PC-3 (cell line): ENCODE measurements around the gene FLNB. TPM values are rescaled to one million over a fixed set of nuclear protein-coding genes. Genes with fewer than 3 reads are reported as not detected.

Source experiments
- ATAC-seq: fragments of 200-7000 bp; cut with Tn5 transposase; 2 replicates; pipeline ENCODE4 v1.9.1; 2020; ENCODE audit warnings: mild to moderate bottlenecking, moderate library complexity
- BruUV-seq: library from RNA; stranded (reverse); fragments of 400-500 nt; replicated peaks from 2 replicates; lab custom pipeline; 2021; lab: Mats Ljungman, UMichigan
- CTCF ChIA-PET: fragments of 300-600 bp; sonication (Branson Sonifier 250); formaldehyde crosslinking; loops from one replicate; lab custom pipeline; 2022; ENCODE audit warnings: antibody characterized with exemption; lab: Charles Lee
- POLR2A ChIA-PET: fragments of 300-600 bp; sonication (Branson Sonifier 250); formaldehyde crosslinking; loops from one replicate; lab custom pipeline; 2022; ENCODE audit warnings: antibody characterized with exemption; ENCODE audit not compliant: unreplicated experiment; lab: Charles Lee
- DNase-seq: peaks from one replicate; pipeline ENCODE4 v3.0.0-alpha.2; 2015
- H2AFZ ChIP-seq: fragments of 300-600 bp; sonication (generic); 2 replicates; pipeline ENCODE4 v1.6.0; 2016; ENCODE audit warnings: antibody characterized with exemption, low read length
- H3F3A ChIP-seq: fragments of 300-600 bp; sonication (generic); one replicate; pipeline ENCODE4 v1.6.0; 2017; ENCODE audit warnings: antibody characterized with exemption, low read length, control low read depth, mild to moderate bottlenecking; ENCODE audit not compliant: unreplicated experiment
- H3K27ac ChIP-seq: fragments of 300-600 bp; sonication (generic); 2 replicates; pipeline ENCODE4 v1.5.1; 2016; ENCODE audit warnings: mild to moderate bottlenecking, low read length
- H3K27me3 ChIP-seq: fragments of 300-600 bp; sonication (generic); 2 replicates; pipeline ENCODE4 v1.6.1; 2016; ENCODE audit warnings: low read length, mixed read lengths
- H3K36me3 ChIP-seq: fragments of 300-600 bp; sonication (generic); 2 replicates; pipeline ENCODE4 v1.6.1; 2016; ENCODE audit warnings: low read depth, mixed run types, low read length, mixed read lengths
- H3K4me1 ChIP-seq: fragments of 300-600 bp; sonication (generic); 2 replicates; pipeline ENCODE4 v1.5.1; 2016; ENCODE audit warnings: low read length; ENCODE audit not compliant: insufficient read depth
- H3K4me2 ChIP-seq: fragments of 300-600 bp; sonication (generic); 2 replicates; pipeline ENCODE4 v1.6.0; 2016; ENCODE audit warnings: low read length
- H3K4me3 ChIP-seq: fragments of 300-600 bp; sonication (generic); 2 replicates; pipeline ENCODE4 v1.5.1; 2016; ENCODE audit warnings: mild to moderate bottlenecking, low read length, mixed read lengths
- H3K79me2 ChIP-seq: fragments of 300-600 bp; sonication (generic); 2 replicates; pipeline ENCODE4 v1.6.1; 2017; ENCODE audit warnings: low read length, mixed read lengths
- H3K9ac ChIP-seq: fragments of 300-600 bp; sonication (generic); 2 replicates; pipeline ENCODE4 v1.6.0; 2016; ENCODE audit warnings: mild to moderate bottlenecking, low read length
- H3K9me2 ChIP-seq: fragments of 300-600 bp; sonication (generic); replicated peaks from 2 replicates; pipeline ENCODE4 v1.6.1; 2016; ENCODE audit warnings: mixed run types, low read length, mixed read lengths
- H3K9me3 ChIP-seq: fragments of 300-600 bp; sonication (generic); 2 replicates; pipeline ENCODE4 v1.6.1; 2016; ENCODE audit warnings: low read length, mixed read lengths
- H4K20me1 ChIP-seq: fragments of 300-600 bp; sonication (generic); 2 replicates; pipeline ENCODE4 v1.6.1; 2016; ENCODE audit warnings: low read length, mixed read lengths
- EZH2 ChIP-seq: fragments of 300-600 bp; sonication (generic); IDR thresholded peaks from one replicate; pipeline ENCODE4 v1.6.1; 2017; ENCODE audit warnings: antibody characterized with exemption, mild to moderate bottlenecking, low read length; ENCODE audit not compliant: unreplicated experiment
- EZH2phosphoT487 ChIP-seq: fragments of 300-600 bp; sonication (generic); IDR thresholded peaks from 2 replicates; pipeline ENCODE4 v1.6.1; 2018; ENCODE audit warnings: mild to moderate bottlenecking, antibody characterized with exemption, low read length, borderline replicate concordance
- intact Hi-C: fragments of 100-400 bp; cut with micrococcal nuclease; formaldehyde crosslinking; loops from 2 replicates; pipeline ENCODE4 v1.9.0; 2023
- total RNA-seq: library from RNA; depleted of rRNA; stranded (reverse); fragments of >200 nt; gene quantifications from 2 replicates; pipeline ENCODE4 v1.2.3, GENCODE V29; 2014
- TF ChIP-seq, protein P1 (sequence below): fragments of 300-600 bp; sonication (generic); conservative IDR thresholded peaks from 2 replicates; pipeline ENCODE4 v1.5.1; 2017; ENCODE audit warnings: antibody characterized with exemption, low read depth, mild to moderate bottlenecking, low read length

FLNB gene
- total RNA-seq, 1 experiment from 2014 or later = 505 TPM

DNA sequence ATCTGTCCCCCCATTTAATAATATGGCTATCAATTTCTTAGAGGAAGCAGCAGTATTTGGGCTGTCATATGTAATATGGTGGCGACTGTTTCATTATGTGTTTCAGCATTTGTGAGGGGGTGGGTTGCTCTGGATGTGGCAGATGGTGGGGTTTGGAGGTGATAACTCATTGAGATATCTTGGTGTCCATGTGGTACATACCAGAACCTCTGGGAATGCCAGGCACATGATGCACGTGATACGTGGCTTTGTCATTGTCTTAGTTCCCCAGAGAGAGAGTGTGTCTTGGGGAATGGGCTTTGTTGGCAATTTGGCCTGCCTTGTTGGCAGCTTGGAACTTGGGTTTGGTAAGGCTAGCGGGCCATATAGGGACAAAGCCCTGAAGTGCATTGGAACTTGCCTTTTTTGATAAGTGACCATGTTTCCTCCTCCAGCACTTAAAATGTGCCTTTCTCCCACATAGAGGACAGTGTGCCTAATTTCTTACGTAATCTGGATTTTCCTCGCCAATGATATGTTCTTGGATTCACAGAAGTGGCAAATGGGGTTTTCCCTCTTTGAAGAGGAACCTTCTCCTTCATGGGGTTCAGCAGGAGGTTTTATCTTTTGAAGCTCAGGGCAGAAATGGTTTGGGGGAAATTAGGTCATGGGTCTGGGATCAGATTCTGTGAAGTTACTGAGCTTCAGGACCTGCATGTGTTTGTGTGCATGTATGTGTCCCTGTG lies 123.0 kb downstream of the FLNB start:
- CTCF ChIA-PET = no interaction called here
- no peaks in the 10 kb centered on the region for H3K4me1 ChIP-seq
- no peak overlapping the region for H3K4me3 ChIP-seq
- H3K27me3 ChIP-seq = no peaks in the 10 kb centered on the region
- peaks cover 15% of the 10 kb centered on the region; the same call in 1 of the 2 replicates for H4K20me1 ChIP-seq
- no peak overlapping the region for H2AFZ ChIP-seq
- no peaks in the 10 kb centered on the region for H3K9me3 ChIP-seq
- peaks cover 92% of the 10 kb centered on the region for H3K36me3 ChIP-seq
- DNase-seq = no peak
- H3K4me2 ChIP-seq = no peak overlapping the region
- H3K9ac ChIP-seq = no peak overlapping the region
- no peak for ATAC-seq
- no peaks in the 10 kb centered on the region for H3K9me2 ChIP-seq
- intact Hi-C loops = no loop called here
- TSS peak; percentile 36 for BruUV-seq
- H3K79me2 ChIP-seq = 0 out of 2 replicates have a peak, but pooled peaks cover 20% of the 10 kb centered on the region
- no peaks in the 10 kb centered on the region for H3F3A ChIP-seq
- no peak overlapping the region for H3K27ac ChIP-seq
- POLR2A ChIA-PET = no interaction called here
- TF ChIP-seq, protein P1, sequence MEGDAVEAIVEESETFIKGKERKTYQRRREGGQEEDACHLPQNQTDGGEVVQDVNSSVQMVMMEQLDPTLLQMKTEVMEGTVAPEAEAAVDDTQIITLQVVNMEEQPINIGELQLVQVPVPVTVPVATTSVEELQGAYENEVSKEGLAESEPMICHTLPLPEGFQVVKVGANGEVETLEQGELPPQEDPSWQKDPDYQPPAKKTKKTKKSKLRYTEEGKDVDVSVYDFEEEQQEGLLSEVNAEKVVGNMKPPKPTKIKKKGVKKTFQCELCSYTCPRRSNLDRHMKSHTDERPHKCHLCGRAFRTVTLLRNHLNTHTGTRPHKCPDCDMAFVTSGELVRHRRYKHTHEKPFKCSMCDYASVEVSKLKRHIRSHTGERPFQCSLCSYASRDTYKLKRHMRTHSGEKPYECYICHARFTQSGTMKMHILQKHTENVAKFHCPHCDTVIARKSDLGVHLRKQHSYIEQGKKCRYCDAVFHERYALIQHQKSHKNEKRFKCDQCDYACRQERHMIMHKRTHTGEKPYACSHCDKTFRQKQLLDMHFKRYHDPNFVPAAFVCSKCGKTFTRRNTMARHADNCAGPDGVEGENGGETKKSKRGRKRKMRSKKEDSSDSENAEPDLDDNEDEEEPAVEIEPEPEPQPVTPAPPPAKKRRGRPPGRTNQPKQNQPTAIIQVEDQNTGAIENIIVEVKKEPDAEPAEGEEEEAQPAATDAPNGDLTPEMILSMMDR = no peak
- TF ChIP-seq EZH2 (no peak), EZH2phosphoT487 (no peak)

DNA sequence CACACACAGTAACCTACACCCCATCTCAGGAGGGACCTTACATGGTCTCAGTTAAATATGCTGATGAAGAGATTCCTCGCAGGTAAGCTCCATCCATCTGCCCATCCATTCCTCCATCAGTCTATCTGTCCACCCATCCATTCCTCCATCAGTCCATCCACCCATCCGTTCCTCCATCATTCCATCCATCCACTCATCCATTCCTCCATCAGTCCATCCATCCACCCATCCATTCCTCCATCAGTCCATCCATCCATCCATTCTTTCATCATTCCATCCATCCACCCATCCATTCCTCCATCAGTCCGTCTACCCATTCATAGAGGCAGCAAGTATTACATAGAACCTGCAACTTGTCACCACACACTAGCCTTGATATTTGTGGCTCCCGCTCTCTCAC lies 124.6 kb downstream of the FLNB start:
- Histone ChIP-seq H3K27me3 (no peaks in the 10 kb centered on the region), H3K36me3 (peaks cover 90% of the 10 kb centered on the region), H4K20me1 (peaks cover 15% of the 10 kb centered on the region; the same call in 1 of the 2 replicates), H3F3A (no peaks in the 10 kb centered on the region), H2AFZ (no peak overlapping the region), H3K9ac (no peak overlapping the region), H3K4me3 (no peak overlapping the region), H3K27ac (no peak overlapping the region), H3K4me1 (no peaks in the 10 kb centered on the region), H3K4me2 (no peak overlapping the region), H3K79me2 (0 out of 2 replicates have a peak, but pooled peaks cover 15% of the 10 kb centered on the region), H3K9me2 (no peaks in the 10 kb centered on the region), H3K9me3 (no peaks in the 10 kb centered on the region)
- intact Hi-C loops = no loop called here
- BruUV-seq = no TSS peak
- TF ChIP-seq, protein P1 = no peak
- TF ChIP-seq EZH2 (no peak), EZH2phosphoT487 (no peak)
- ATAC-seq = no peak
- ChIA-PET CTCF (no interaction called here), POLR2A (no interaction called here)
- no peak for DNase-seq

DNA sequence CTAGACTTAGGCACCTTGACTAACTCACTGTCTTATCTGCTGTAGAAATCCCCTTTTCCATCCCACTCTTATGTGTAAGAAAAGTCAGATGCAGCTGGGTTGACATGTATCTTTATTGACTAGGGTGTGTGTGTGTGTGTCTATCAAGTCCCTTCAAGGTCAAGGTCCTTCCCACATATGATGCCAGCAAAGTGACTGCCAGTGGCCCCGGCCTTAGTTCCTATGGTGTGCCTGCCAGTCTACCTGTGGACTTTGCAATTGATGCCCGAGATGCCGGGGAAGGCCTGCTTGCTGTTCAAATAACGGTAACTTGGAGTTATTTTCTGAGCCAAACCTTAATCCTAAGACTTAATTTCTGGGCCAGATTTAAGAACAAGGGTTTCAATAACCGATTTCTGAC lies 126.2 kb downstream of the FLNB start:
- TF ChIP-seq, protein P1 = no peak
- TF ChIP-seq EZH2phosphoT487 = no peak
- TF ChIP-seq EZH2 = no peak
- no peaks in the 10 kb centered on the region for H3K4me1 ChIP-seq
- no peaks in the 10 kb centered on the region for H3K79me2 ChIP-seq
- no peaks in the 10 kb centered on the region for H3K9me3 ChIP-seq
- no peaks in the 10 kb centered on the region for H3K27me3 ChIP-seq
- no peak overlapping the region for H3K4me2 ChIP-seq
- no peak overlapping the region for H3K9ac ChIP-seq
- intact Hi-C loops = no loop called here
- peaks cover 15% of the 10 kb centered on the region; the same call in 1 of the 2 replicates for H4K20me1 ChIP-seq
- peaks cover 94% of the 10 kb centered on the region for H3K36me3 ChIP-seq
- ATAC-seq (no peak), DNase-seq (no peak)
- no TSS peak for BruUV-seq
- H3K27ac ChIP-seq = no peak overlapping the region
- ChIA-PET POLR2A (no interaction called here), CTCF (no interaction called here)
- H3K4me3 ChIP-seq = no peak overlapping the region
- H2AFZ ChIP-seq = no peak overlapping the region
- H3F3A ChIP-seq = no peaks in the 10 kb centered on the region
- no peaks in the 10 kb centered on the region for H3K9me2 ChIP-seq
